ENCODE measurements around the gene OR2A25. TPM values are rescaled to one million over a fixed set of nuclear protein-coding genes. Genes with fewer than 3 reads are reported as not detected.

Gene OR2A25
- total RNA-seq, 1 experiment from 2014 or later: 0.13 TPM

GRCh38 chr7:144022169-144022568 lies 47.4 kb upstream of the OR2A25 start:
- no peaks in the 10 kb centered on the region; a peak in 1 of 5 replicates for H3K9me3 Mint-ChIP-seq
- H3K4me3 Mint-ChIP-seq: no peak overlapping the region
- H3K14ac ChIP-seq (ENCODE audit: insufficient read depth, low read length): no peak overlapping the region
- no peak overlapping the region for H2BK15ac ChIP-seq (ENCODE audit: low read depth, low read length)
- H3K56ac ChIP-seq (ENCODE audit: insufficient read length, low read depth, low read length): no peak overlapping the region
- no peak overlapping the region; a peak in 1 of 7 replicates for H3K27ac Mint-ChIP-seq
- H3T11ph ChIP-seq (ENCODE audit: low read length): no peak overlapping the region
- no peaks in the 10 kb centered on the region; a peak in 1 of 7 replicates for H3K36me3 Mint-ChIP-seq (ENCODE audit: insufficient read depth in 1 of 3, low read depth in 3 of 3)
- no peak overlapping the region for H3K18ac ChIP-seq (ENCODE audit: insufficient read length, low read depth, low read length)
- DNase-seq: no peak
- TF ChIP-seq CTCF (conservative IDR thresholded peaks at IDR 0.05): no peak
- no peaks in the 10 kb centered on the region for H3K79me2 ChIP-seq (ENCODE audit: insufficient read depth, low read length)
- H3K4me1 Mint-ChIP-seq: peaks cover 6 to 10% of the 10 kb centered on the region in 2 experiments; a peak in 3 of 4 replicates
- H3K4me2 ChIP-seq (ENCODE audit: insufficient read depth, insufficient read length, low read length): no peak overlapping the region
- H4K5ac ChIP-seq (ENCODE audit: insufficient read length, low read depth, low read length): no peak overlapping the region
- H2BK120ac ChIP-seq (ENCODE audit: low read depth, low read length, poor library complexity, severe bottlenecking): no peak overlapping the region
- H3K27me3 Mint-ChIP-seq (ENCODE audit: low read depth): no peaks in the 10 kb centered on the region
- H3K9ac ChIP-seq (ENCODE audit: extremely low read depth, insufficient read length, low read length): no peak overlapping the region
- no peak overlapping the region for H2AK5ac ChIP-seq (ENCODE audit: insufficient read length, low read length)
- H2BK20ac ChIP-seq (ENCODE audit: low read depth, low read length, poor library complexity, severe bottlenecking): no peak overlapping the region
- no peaks in the 10 kb centered on the region for H3K79me1 ChIP-seq (ENCODE audit: insufficient read depth, low read depth, low read length, poor library complexity, severe bottlenecking)
- H3K4ac ChIP-seq (ENCODE audit: low read depth, low read length): no peak overlapping the region
- no peak overlapping the region for H4K91ac ChIP-seq (ENCODE audit: insufficient read length, low read depth, low read length)
- no peaks in the 10 kb centered on the region for H3K23me2 ChIP-seq (ENCODE audit: insufficient read length, low read depth, low read length, poor library complexity, severe bottlenecking)
- no peak overlapping the region for H2AFZ ChIP-seq (ENCODE audit: low read length)
- no peak overlapping the region for H3K27ac ChIP-seq (ENCODE audit: insufficient read length, low read depth, low read length)
- H4K8ac ChIP-seq (replicated peaks; ENCODE audit: insufficient read length, low read depth, low read length): no peak overlapping the region
- H3K27me3 ChIP-seq (ENCODE audit: insufficient read depth, low read length): no peaks in the 10 kb centered on the region
- no peak overlapping the region for H2BK12ac ChIP-seq (ENCODE audit: insufficient read length, low read depth, low read length)
- no peaks in the 10 kb centered on the region for H4K20me1 ChIP-seq (ENCODE audit: control insufficient read depth, insufficient read depth, insufficient read length)
- H2BK5ac ChIP-seq (ENCODE audit: insufficient read length, low read length): no peak overlapping the region
- H3K9me3 ChIP-seq (ENCODE audit: control insufficient read depth, low read depth, low read length): no peaks in the 10 kb centered on the region
- H3K4me1 ChIP-seq (ENCODE audit: insufficient read depth, low read length): no peaks in the 10 kb centered on the region
- no peak overlapping the region for H3K23ac ChIP-seq (ENCODE audit: insufficient read length, low read depth, low read length)
